Rectal smooth muscle tissue (tissue), 1 donor: ENCODE results near the gene OR5B3.

ENCODE experiments used
- H3K27ac ChIP-seq: one replicate; pipeline ENCODE4 v1.7.0; 2013; ENCODE audit warnings: low read depth, low read length, inconsistent platforms
- H3K27me3 ChIP-seq: one replicate; pipeline ENCODE4 v1.7.0; 2013; ENCODE audit warnings: low read length; ENCODE audit not compliant: control insufficient read depth, insufficient read depth
- H3K36me3 ChIP-seq: one replicate; pipeline ENCODE4 v1.7.0; 2013; ENCODE audit warnings: low read length; ENCODE audit not compliant: control insufficient read depth, insufficient read depth
- H3K4me1 ChIP-seq: one replicate; pipeline ENCODE4 v1.7.0; 2013; ENCODE audit warnings: low read length; ENCODE audit not compliant: control insufficient read depth, insufficient read depth
- H3K4me3 ChIP-seq: one replicate; pipeline ENCODE4 v1.7.0; 2013; ENCODE audit warnings: low read length
- H3K9ac ChIP-seq: one replicate; pipeline ENCODE4 v1.7.0; 2013; ENCODE audit warnings: low read length

OR5B3 gene

DNA sequence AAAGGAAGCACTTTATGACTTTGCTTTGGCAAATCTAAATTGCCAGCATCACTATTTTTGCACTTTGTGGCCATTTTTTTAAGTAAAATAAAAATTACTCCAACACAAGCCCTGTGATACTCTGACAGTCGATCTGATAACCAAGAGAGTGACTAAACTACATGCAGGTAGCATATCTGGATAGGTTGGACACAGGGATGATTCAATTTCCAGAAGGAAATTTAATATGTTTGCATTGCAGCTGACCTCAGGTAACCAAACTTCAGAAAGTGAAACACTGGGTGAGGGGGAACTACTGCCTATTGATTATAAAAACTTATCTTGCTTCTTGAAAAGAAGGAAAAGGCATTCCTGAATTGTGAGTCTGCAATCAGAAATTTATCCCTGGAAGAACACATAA is 13.9 kb downstream of the OR5B3 start:
- Histone ChIP-seq H3K36me3 (no peaks in the 10 kb centered on the region), H3K27me3 (no peaks in the 10 kb centered on the region), H3K4me3 (no peak overlapping the region), H3K27ac (no peak overlapping the region), H3K4me1 (no peaks in the 10 kb centered on the region), H3K9ac (no peak overlapping the region)

DNA sequence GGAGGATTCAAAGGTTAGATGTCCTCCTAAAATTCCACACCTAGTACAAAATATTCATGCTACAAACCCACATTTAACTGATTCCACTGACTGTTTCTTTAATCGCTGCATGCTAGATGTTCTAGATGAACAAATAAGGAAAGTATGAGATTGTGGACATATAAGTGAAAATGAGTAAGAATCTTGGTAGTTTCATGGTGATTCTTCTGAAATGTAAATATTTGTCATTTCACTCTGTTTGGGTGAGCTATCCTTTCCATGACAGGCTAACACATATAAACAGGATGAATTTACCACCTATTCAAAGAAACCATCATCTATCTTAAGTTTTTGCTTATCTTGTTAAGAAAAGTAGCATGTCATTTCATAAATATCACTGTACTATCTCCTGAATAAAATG is 14.8 kb downstream of the OR5B3 start:
- Histone ChIP-seq H3K9ac (no peak overlapping the region), H3K27me3 (no peaks in the 10 kb centered on the region), H3K27ac (no peak overlapping the region), H3K4me1 (no peaks in the 10 kb centered on the region), H3K36me3 (no peaks in the 10 kb centered on the region), H3K4me3 (no peak overlapping the region)

GRCh38 chr11:58390551-58391063 is 16.1 kb downstream of the OR5B3 start:
- no peak overlapping the region for H3K9ac ChIP-seq
- no peaks in the 10 kb centered on the region for H3K36me3 ChIP-seq
- no peaks in the 10 kb centered on the region for H3K4me1 ChIP-seq
- no peak overlapping the region for H3K4me3 ChIP-seq
- no peaks in the 10 kb centered on the region for H3K27me3 ChIP-seq
- no peak overlapping the region for H3K27ac ChIP-seq

GRCh38 chr11:58358969-58359368 is 47.7 kb downstream of the OR5B3 start, which contains the start of gene OR5B17:
OR5B17 (minus strand) TSS chr11:58359069; CDS start chr11:58359069, 0 bp downstream.
- H3K36me3 ChIP-seq = no peaks in the 10 kb centered on the region
- no peak within 1 kb of the TSS for H3K9ac ChIP-seq
- H3K4me3 ChIP-seq = no peak within 1 kb of the TSS
- no peaks in the 10 kb centered on the region for H3K4me1 ChIP-seq
- no peaks in the 10 kb centered on the region for H3K27me3 ChIP-seq
- no peak within 1 kb of the TSS for H3K27ac ChIP-seq

DNA sequence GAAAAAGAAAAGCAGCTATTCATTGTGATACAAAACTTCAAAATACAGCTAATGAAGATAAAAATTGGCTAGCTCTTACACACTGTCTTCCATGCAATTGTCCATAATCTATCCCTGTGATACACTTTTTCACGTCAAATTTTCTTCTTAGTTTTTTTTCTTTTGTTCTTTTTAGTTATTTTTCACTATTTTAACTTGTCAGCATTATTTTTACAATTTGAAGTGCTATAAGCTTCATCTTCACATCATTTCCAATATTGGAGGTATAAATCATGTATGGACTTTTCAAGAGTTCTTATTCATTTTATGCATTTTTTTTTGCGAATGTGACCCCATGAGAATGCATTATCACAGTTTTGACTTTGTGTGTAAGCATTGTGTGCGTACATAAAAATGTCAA is 51.9 kb downstream of the OR5B3 start:
- H3K27me3 ChIP-seq = no peaks in the 10 kb centered on the region

More for the DNA sequence above, 51.9 kb downstream of the OR5B3 start:
- Histone ChIP-seq H3K36me3 (no peaks in the 10 kb centered on the region), H3K4me1 (no peaks in the 10 kb centered on the region), H3K27ac (no peak overlapping the region), H3K4me3 (no peak overlapping the region), H3K9ac (no peak overlapping the region)
